HG03439 (cell line): ENCODE measurements around the gene CAPN5.

Experiments used
- ATAC-seq: cut with Tn5 transposase; IDR thresholded peaks from one replicate; pipeline ENCODE4 v1.9.1; 2021; ENCODE audit warnings: mild to moderate bottlenecking, moderate library complexity; ENCODE audit not compliant: unreplicated experiment

Gene CAPN5

GRCh38 chr11:77165066-77165465, 98.3 kb downstream of the CAPN5 start:
- no peak for ATAC-seq

GRCh38 chr11:77166021-77166420, 99.2 kb downstream of the CAPN5 start:
- ATAC-seq, result no peak

GRCh38 chr11:77167111-77167626, 100.4 kb downstream of the CAPN5 start:
- ATAC-seq, result no peak

GRCh38 chr11:77167791-77168190, 101.0 kb downstream of the CAPN5 start:
- no peak for ATAC-seq

GRCh38 chr11:77170107-77170506, 103.3 kb downstream of the CAPN5 start:
- no peak for ATAC-seq

GRCh38 chr11:77171254-77171653, 104.5 kb downstream of the CAPN5 start:
- no peak for ATAC-seq

- ATAC-seq, result no peak
Observed at GRCh38 chr11:77171885-77172665, 105.3 kb downstream of the CAPN5 start.

- no peak for ATAC-seq
Observed at GRCh38 chr11:77172666-77172982, 105.9 kb downstream of the CAPN5 start.

- ATAC-seq, result no peak
Observed at GRCh38 chr11:77173494-77173893, 106.7 kb downstream of the CAPN5 start.

GRCh38 chr11:77174559-77174958, 107.8 kb downstream of the CAPN5 start:
- no peak for ATAC-seq

- no peak for ATAC-seq
Observed at GRCh38 chr11:77175021-77175842, 108.5 kb downstream of the CAPN5 start.
